Uterus (tissue), 4 donors: ENCODE measurements around the gene C17orf75. TPM values are rescaled to one million over a fixed set of nuclear protein-coding genes. Genes with fewer than 3 reads are reported as not detected.
A peak's percentile ranks its signal among the peaks of the same experiment; 100 is the strongest.
"Not testable (repeated sequence)": the region's sequence is repeated elsewhere in the genome, so short reads cannot be mapped to it uniquely, and the experiment has no call there.

Experiments used
- DNase-seq, 2 donors: peaks; one replicate each; pipeline ENCODE4 v3.0.0-alpha.2; 2019 to 2020
- H3K27ac ChIP-seq, 2 donors: fragments of 200-600 bp; sonication (generic); 1 replicate in 1 of 2; 2 replicates in 1 of 2; pipeline ENCODE4 v1.5.1; 2016 to 2018
- H3K27me3 ChIP-seq, 2 donors: fragments of 200-600 bp; sonication (generic); one replicate each; pipeline ENCODE4 v1.5.1; 2018 to 2019; ENCODE audit warnings: control low read depth in 1 of 2
- H3K36me3 ChIP-seq, 2 donors: fragments of 200-600 bp; sonication (generic); one replicate each; pipeline ENCODE4 v1.5.1; 2019; ENCODE audit warnings: control low read depth in 1 of 2
- H3K4me1 ChIP-seq, 2 donors: fragments of 200-600 bp; sonication (generic); one replicate each; pipeline ENCODE4 v1.5.1; 2018 to 2019; ENCODE audit warnings: control low read depth in 1 of 2
- H3K4me3 ChIP-seq, 2 donors: fragments of 200-600 bp; sonication (generic); 1 replicate in 1 of 2; 2 replicates in 1 of 2; pipeline ENCODE4 v1.5.1; 2018 to 2019; ENCODE audit warnings: mild to moderate bottlenecking in 1 of 2
- H3K9me3 ChIP-seq, 2 donors: fragments of 200-600 bp; sonication (generic); one replicate each; pipeline ENCODE4 v1.5.1; 2019; ENCODE audit warnings: control low read depth in 1 of 2
- POLR2A ChIP-seq, 2 donors: fragments of 450-650 bp; IDR thresholded peaks; one replicate each; pipeline ENCODE4 v1.6.1; 2016; ENCODE audit warnings: antibody characterized with exemption in 2 of 2, mild to moderate bottlenecking in 1 of 2, moderate library complexity in 1 of 2
- intact Hi-C: fragments of 100-400 bp; cut with DNase I; formaldehyde crosslinking; loops from one replicate; pipeline ENCODE4 v1.15.1; 2023; ENCODE audit warnings: low total_unique reads
- total RNA-seq, 4 donors: library from RNA; depleted of rRNA in 3 of 4; stranded (reverse); fragments of >200 nt in 3 of 4; gene quantifications; one replicate each; pipeline versions ENCODE4 v1.1.0 to v1.2.4, GENCODE V29; 2014 to 2023
- TF ChIP-seq, protein P1 (sequence below), 4 experiments: fragments of 200-600 bp in 2 of 4; fragments of 450-650 bp in 2 of 4; sonication (generic) in 2 of 4; IDR thresholded peaks; one replicate each; pipeline ENCODE4 v1.5.1; 2016 to 2019; ENCODE audit warnings: antibody characterized with exemption in 4 of 4, mild to moderate bottlenecking in 2 of 4, moderate library complexity in 1 of 4
- donor health status: DM: yes; HTN: yes; CAD: no.

C17orf75 gene, protein sequence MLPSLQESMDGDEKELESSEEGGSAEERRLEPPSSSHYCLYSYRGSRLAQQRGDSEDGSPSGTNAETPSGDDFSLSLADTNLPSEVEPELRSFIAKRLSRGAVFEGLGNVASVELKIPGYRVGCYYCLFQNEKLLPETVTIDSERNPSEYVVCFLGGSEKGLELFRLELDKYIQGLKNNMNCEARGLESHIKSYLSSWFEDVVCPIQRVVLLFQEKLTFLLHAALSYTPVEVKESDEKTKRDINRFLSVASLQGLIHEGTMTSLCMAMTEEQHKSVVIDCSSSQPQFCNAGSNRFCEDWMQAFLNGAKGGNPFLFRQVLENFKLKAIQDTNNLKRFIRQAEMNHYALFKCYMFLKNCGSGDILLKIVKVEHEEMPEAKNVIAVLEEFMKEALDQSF
- 10 to 100 TPM; 11.8 to 40.9 (median 18.0) TPM for total RNA-seq

DNA sequence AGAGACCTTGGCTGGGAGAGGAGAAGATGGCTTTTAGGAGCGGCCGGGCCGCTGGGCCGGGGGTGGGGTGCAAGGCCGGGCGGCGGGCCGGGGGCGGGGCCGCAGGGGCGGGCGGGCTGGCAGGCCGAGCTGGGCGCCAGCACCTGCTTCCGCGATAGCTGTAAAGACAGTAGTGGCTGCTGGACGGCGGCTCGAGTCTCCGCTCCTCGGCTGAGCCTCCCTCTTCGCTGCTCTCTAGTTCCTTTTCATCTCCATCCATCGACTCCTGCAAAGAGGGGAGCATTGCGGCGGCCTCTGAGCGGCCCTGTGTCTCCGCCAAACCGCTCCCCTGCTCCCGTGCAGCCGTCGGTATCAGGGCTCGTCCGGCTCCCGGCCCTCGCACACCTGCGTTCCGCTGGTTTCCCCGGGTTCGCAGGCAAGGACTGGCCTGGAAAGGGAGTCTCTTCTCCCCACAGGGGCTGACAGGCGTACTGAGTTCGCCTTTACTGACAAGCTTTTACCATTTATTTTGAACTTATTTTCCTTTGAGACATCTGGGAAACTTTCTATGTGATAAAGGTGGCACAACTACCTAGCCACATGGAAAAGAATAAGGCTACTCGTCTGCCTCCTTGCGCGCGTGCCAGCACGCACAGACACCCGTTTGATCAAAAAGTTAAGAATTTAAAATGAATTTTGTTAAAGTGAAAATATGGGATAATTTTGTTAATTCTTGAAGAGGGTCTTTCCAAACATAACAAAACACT is at the start of gene C17orf75:
Gene C17orf75 (minus strand): TSS at position 317 of the 746 bp plus-strand sequence. CDS start 34 bp downstream, at position 283.
- H3K36me3 ChIP-seq = no peaks in the 10 kb centered on the region
- TF ChIP-seq, protein P1, sequence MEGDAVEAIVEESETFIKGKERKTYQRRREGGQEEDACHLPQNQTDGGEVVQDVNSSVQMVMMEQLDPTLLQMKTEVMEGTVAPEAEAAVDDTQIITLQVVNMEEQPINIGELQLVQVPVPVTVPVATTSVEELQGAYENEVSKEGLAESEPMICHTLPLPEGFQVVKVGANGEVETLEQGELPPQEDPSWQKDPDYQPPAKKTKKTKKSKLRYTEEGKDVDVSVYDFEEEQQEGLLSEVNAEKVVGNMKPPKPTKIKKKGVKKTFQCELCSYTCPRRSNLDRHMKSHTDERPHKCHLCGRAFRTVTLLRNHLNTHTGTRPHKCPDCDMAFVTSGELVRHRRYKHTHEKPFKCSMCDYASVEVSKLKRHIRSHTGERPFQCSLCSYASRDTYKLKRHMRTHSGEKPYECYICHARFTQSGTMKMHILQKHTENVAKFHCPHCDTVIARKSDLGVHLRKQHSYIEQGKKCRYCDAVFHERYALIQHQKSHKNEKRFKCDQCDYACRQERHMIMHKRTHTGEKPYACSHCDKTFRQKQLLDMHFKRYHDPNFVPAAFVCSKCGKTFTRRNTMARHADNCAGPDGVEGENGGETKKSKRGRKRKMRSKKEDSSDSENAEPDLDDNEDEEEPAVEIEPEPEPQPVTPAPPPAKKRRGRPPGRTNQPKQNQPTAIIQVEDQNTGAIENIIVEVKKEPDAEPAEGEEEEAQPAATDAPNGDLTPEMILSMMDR (IDR thresholded peaks at IDR 0.05) = peak in 1 of 4 experiments; percentile 14
- TF ChIP-seq POLR2A (IDR thresholded peaks at IDR 0.05) = peak in 1 of 2 donors; percentile 54
- no peaks in the 10 kb centered on the region for H3K9me3 ChIP-seq
- no peaks in the 10 kb centered on the region for H3K4me1 ChIP-seq
- H3K27me3 ChIP-seq = no peaks in the 10 kb centered on the region
- H3K27ac ChIP-seq = peak within 1 kb of the TSS; percentile 82 to 85
- H3K4me3 ChIP-seq = peak within 1 kb of the TSS; percentile 52 to 58
- intact Hi-C loops = no loop called here
- DNase-seq = peak; percentile 66 to 82

DNA sequence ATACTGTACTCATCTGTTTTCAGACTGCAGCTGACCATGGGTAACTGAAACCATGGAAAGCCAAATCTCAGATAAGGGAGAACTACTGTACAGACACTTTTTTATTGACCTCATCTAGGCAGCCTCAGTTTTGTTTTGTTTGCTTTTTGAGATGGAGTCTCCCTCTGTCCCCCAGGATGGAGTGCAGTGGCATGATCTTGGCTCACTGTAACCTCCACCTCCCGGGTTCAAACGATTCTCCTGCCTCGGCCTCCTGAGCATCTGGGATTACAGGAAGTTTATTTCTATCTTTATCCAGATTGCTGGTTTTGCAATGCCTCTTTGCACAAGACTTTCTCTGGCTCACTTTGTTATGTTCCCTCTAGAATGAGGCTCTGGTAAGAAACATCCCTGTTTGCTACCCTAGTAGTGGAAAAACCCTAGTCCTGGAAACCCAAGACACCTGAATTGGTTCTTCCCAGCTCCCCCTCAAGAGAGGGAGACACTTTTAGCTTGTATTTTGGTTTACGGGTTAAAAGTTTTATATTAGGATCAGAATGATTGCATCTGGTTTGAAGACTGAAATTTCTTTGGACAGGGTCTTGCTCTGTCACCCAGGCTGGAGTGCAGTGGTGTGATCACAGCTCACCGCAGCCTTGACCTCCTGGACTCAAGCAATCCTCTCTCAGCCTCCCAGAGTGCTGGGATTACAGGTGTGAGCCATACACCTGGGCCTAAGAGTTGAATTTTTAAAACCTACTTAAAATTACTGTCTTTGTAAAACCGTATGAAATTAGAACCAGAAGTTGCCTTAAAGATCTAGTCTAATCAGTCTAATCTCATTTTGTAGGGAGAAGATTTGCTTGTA is 46.9 kb upstream of the C17orf75 start:
- DNase-seq = no peak
- intact Hi-C loops = no loop called here
- H3K4me1 ChIP-seq = no peaks in the 10 kb centered on the region
- H3K4me3 ChIP-seq = no peak overlapping the region
- no peak for TF ChIP-seq POLR2A (IDR thresholded peaks at IDR 0.05)
- TF ChIP-seq, protein P1 (IDR thresholded peaks at IDR 0.05) = no peak
- no peak overlapping the region for H3K27ac ChIP-seq
- H3K9me3 ChIP-seq = no peaks in the 10 kb centered on the region
- no peaks in the 10 kb centered on the region for H3K36me3 ChIP-seq
- no peaks in the 10 kb centered on the region for H3K27me3 ChIP-seq

DNA sequence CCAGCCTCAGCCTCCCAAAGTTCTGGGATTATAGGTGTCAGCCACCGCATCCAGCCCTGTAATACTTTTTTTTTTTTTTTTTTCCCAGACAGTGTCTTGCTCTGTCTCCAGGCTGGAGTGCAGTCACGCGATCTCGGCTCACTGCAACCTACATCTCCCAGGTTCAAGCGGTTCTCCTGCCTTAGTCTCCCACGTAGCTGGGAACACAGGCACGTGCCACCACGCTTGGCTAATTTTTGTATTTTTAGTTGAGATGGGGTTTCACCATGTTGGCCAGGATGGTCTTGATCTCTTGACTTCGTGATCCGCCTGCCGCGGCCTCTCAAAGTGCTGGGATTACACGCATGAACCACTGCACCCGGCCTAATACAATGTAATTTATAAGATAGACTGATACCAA is 46.2 kb upstream of the C17orf75 start:
- H3K4me3 ChIP-seq, H3K4me1 ChIP-seq, H3K27me3 ChIP-seq, intact Hi-C loops, H3K36me3 ChIP-seq, DNase-seq, H3K9me3 ChIP-seq, H3K27ac ChIP-seq: not testable (repeated sequence)

DNA sequence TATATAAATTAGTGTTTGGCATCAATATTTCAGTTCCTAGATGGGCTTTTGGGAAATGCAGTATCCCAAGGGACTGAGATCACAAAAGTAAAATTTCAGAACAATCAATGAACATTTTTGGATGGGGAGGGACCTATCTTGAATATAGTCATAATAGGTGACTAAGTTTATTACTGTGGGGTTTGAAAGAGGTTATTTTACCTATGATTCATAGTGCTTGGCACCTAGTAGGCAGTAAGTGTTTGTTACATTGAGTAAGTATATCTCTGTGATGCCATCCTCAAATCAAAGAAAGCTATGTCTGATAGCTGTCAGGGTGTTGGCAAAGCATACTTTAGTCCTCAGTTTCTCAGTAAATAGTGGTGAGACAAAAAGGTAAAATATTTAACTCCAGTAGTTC is 44.9 kb upstream of the C17orf75 start:
- intact Hi-C loops = no loop called here
- no peak overlapping the region for H3K4me3 ChIP-seq
- H3K36me3 ChIP-seq = no peaks in the 10 kb centered on the region
- TF ChIP-seq, protein P1 (IDR thresholded peaks at IDR 0.05) = no peak
- TF ChIP-seq POLR2A (IDR thresholded peaks at IDR 0.05) = no peak
- DNase-seq = no peak
- no peaks in the 10 kb centered on the region for H3K27me3 ChIP-seq
- no peak overlapping the region for H3K27ac ChIP-seq
- no peaks in the 10 kb centered on the region for H3K4me1 ChIP-seq
- no peaks in the 10 kb centered on the region for H3K9me3 ChIP-seq

DNA sequence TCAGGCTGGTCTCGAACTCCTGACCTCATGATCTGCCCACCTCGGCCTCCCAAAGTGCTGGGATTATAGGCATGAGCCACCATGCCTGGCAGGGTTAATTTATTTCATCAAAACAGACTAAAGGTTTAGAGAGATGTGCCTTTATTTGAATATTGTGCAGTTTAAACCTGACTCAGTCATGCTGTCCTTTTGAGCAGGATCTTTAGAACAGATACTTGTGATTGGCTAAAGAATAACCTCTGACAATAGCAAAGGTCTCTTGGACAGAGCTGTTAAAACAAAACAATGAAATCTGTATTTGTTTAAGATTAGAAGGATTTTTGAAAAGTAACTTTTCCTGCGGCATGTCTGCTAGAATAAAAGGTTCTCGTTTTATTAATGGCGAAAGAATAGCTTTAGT is 44.0 kb upstream of the C17orf75 start:
- Histone ChIP-seq H3K4me1 (no peaks in the 10 kb centered on the region), H3K36me3 (no peaks in the 10 kb centered on the region), H3K27ac (no peak overlapping the region), H3K9me3 (no peaks in the 10 kb centered on the region), H3K4me3 (no peak overlapping the region), H3K27me3 (no peaks in the 10 kb centered on the region)
- TF ChIP-seq, protein P1 (IDR thresholded peaks at IDR 0.05) = no peak
- no peak for TF ChIP-seq POLR2A (IDR thresholded peaks at IDR 0.05)
- intact Hi-C loops = no loop called here
- no peak for DNase-seq
